Measurements from ENCODE around the gene IGSF9. TPM values are rescaled to one million over a fixed set of nuclear protein-coding genes. Genes with fewer than 3 reads are reported as not detected.

The IGSF9 gene
- total RNA-seq, 1 experiment from 2014 or later, result 0.44 TPM

- Mint-ChIP-seq H3K4me1 (ENCODE audit: insufficient read depth, unreplicated experiment) (peaks cover 22% of the 10 kb centered on the region), H3K36me3 (ENCODE audit: insufficient read depth, unreplicated experiment) (no peaks in the 10 kb centered on the region), H3K9me3 (ENCODE audit: unreplicated experiment) (no peaks in the 10 kb centered on the region), H3K4me3 (ENCODE audit: unreplicated experiment) (no peak overlapping the region), H3K27me3 (ENCODE audit: insufficient read depth, unreplicated experiment) (no peaks in the 10 kb centered on the region), H3K27ac (ENCODE audit: low read depth, unreplicated experiment) (no peak overlapping the region)
- DNase-seq (ENCODE audit: unreplicated experiment), result peak; percentile 85
- no TSS peak for BruUV-seq (replicated peaks)
- ChIA-PET POLR2A (interaction anchor here (1.0 to 4.4 kb wide), 3 partner anchors 62 to 70 kb away, joined by 3 to 38 read pairs (median 9); no protein-coding TSS in a partner anchor), CTCF (interaction anchor here (0.6 to 52.4 kb wide), 36 partner anchors 10 to 743 kb away, joined by 3 to 1675 read pairs (median 6); partner anchors contain the start of genes IGSF9, PIGM and TAGLN2)
- TF ChIP-seq, protein P1, sequence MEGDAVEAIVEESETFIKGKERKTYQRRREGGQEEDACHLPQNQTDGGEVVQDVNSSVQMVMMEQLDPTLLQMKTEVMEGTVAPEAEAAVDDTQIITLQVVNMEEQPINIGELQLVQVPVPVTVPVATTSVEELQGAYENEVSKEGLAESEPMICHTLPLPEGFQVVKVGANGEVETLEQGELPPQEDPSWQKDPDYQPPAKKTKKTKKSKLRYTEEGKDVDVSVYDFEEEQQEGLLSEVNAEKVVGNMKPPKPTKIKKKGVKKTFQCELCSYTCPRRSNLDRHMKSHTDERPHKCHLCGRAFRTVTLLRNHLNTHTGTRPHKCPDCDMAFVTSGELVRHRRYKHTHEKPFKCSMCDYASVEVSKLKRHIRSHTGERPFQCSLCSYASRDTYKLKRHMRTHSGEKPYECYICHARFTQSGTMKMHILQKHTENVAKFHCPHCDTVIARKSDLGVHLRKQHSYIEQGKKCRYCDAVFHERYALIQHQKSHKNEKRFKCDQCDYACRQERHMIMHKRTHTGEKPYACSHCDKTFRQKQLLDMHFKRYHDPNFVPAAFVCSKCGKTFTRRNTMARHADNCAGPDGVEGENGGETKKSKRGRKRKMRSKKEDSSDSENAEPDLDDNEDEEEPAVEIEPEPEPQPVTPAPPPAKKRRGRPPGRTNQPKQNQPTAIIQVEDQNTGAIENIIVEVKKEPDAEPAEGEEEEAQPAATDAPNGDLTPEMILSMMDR (IDR thresholded peaks at IDR 0.05; ENCODE audit: unreplicated experiment), result peak; percentile 100
- intact Hi-C loops (cut with micrococcal nuclease), result loop anchor here (1.0 to 10.0 kb wide), 5 partner anchors 44 to 438 kb away; partner anchors contain the start of gene KCNJ10
These were observed 9.0 kb downstream of the IGSF9 start for GRCh38 chr1:159936273-159936904.

- ChIA-PET CTCF (interaction anchor here (0.6 to 52.4 kb wide), 38 partner anchors 7 to 591 kb away, joined by 3 to 1675 read pairs (median 4); partner anchors contain the start of genes IGSF9, PIGM and TAGLN2), POLR2A (interaction anchor here (1.1 to 2.5 kb wide), 2 partner anchors 10 to 71 kb away, joined by 3 to 9 read pairs; no protein-coding TSS in a partner anchor)
- TF ChIP-seq, protein P1 (IDR thresholded peaks at IDR 0.05; ENCODE audit: unreplicated experiment), result no peak
- no peak overlapping the region for H3K27ac Mint-ChIP-seq (ENCODE audit: low read depth, unreplicated experiment)
- intact Hi-C loops (cut with micrococcal nuclease), result loop anchor here (1.0 to 10.0 kb wide), 5 partner anchors 43 to 439 kb away; partner anchors contain the start of gene KCNJ10
- H3K4me1 Mint-ChIP-seq (ENCODE audit: insufficient read depth, unreplicated experiment), result peaks cover 22% of the 10 kb centered on the region
- BruUV-seq (replicated peaks), result no TSS peak
- peak; percentile 45 for DNase-seq (ENCODE audit: unreplicated experiment)
- no peaks in the 10 kb centered on the region for H3K36me3 Mint-ChIP-seq (ENCODE audit: insufficient read depth, unreplicated experiment)
- H3K4me3 Mint-ChIP-seq (ENCODE audit: unreplicated experiment), result no peak overlapping the region
- H3K27me3 Mint-ChIP-seq (ENCODE audit: insufficient read depth, unreplicated experiment), result no peaks in the 10 kb centered on the region
- no peaks in the 10 kb centered on the region for H3K9me3 Mint-ChIP-seq (ENCODE audit: unreplicated experiment)
These were observed 9.6 kb downstream of the IGSF9 start for GRCh38 chr1:159935719-159936272.

DNA sequence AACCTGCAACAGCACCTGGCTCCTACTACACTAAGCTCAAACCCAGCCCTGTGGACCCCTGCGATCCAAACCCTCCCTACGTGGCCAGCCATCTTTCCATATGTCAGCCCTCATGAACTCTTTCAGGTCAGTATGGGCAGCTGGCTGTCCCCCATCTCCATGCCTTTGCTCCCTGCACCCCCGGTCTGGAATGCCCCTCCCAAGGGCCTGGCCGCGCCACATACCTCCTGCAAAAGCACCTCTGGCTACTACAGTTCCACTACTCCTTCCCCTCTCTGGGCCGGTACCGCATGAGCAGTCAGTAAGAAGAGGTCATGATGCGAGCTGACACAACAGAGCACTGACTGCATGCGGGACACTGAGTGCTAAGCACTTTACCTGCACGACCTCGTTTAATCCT, 10.1 kb downstream of the IGSF9 start:
- H3K9me3 Mint-ChIP-seq (ENCODE audit: unreplicated experiment), result no peaks in the 10 kb centered on the region
- TF ChIP-seq, protein P1 (IDR thresholded peaks at IDR 0.05; ENCODE audit: unreplicated experiment), result no peak
- H3K4me3 Mint-ChIP-seq (ENCODE audit: unreplicated experiment), result no peak overlapping the region
- POLR2A ChIA-PET, result interaction anchor here (1.1 to 2.5 kb wide), 2 partner anchors 11 to 71 kb away, joined by 3 to 9 read pairs; no protein-coding TSS in a partner anchor
- H3K27ac Mint-ChIP-seq (ENCODE audit: low read depth, unreplicated experiment), result no peak overlapping the region
- no peaks in the 10 kb centered on the region for H3K27me3 Mint-ChIP-seq (ENCODE audit: insufficient read depth, unreplicated experiment)
- no peak for DNase-seq (ENCODE audit: unreplicated experiment)
- BruUV-seq (replicated peaks), result no TSS peak
- CTCF ChIA-PET, result interaction anchor here (0.6 to 52.4 kb wide), 31 partner anchors 8 to 464 kb away, joined by 3 to 1675 read pairs (median 6); partner anchors contain the start of genes IGSF9, PIGM and TAGLN2
- intact Hi-C loops (cut with micrococcal nuclease), result loop anchor here (10.0 kb wide), 2 partner anchors 139 to 439 kb away; partner anchors contain the start of gene KCNJ10
- no peaks in the 10 kb centered on the region for H3K36me3 Mint-ChIP-seq (ENCODE audit: insufficient read depth, unreplicated experiment)
- H3K4me1 Mint-ChIP-seq (ENCODE audit: insufficient read depth, unreplicated experiment), result peaks cover 22% of the 10 kb centered on the region

Data from MCF 10A (cell line).